ENCODE measurements around the gene CTNND2. TPM values are rescaled to one million over a fixed set of nuclear protein-coding genes. Genes with fewer than 3 reads are reported as not detected.

CTNND2 gene
- polyA plus RNA-seq, 1 donor from 2014 or later = 67.0 TPM

DNA sequence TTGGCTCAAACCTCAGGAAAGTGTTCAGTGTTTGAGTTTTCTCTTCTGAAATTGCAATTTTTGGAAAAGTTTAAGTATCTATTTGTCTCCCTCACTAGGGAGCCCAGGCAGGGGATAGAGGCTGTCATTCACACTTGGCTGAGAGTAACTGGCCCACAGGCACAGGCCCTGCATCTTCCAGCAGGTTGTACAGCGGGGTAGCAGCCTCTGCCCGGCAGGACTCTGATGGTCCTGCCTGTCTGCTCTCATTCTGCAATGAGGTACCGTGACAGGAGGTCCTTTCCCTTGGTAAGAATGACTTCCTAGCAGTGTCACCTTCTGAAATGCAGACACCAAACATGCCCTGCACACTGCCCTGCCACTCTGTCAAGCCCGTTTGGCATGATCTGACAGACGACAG, 860.4 kb downstream of the CTNND2 start:
- Histone ChIP-seq H3K4me2 (ENCODE audit: low read length) (no peak overlapping the region), H3K9ac (ENCODE audit: low read length) (no peak overlapping the region), H3K79me2 (replicated peaks; ENCODE audit: insufficient read depth, low read length) (no peaks in the 10 kb centered on the region), H3F3A (ENCODE audit: insufficient read depth, low read length, poor library complexity, severe bottlenecking) (no peaks in the 10 kb centered on the region), H4K20me1 (ENCODE audit: insufficient read depth) (no peaks in the 10 kb centered on the region), H2AFZ (ENCODE audit: low read depth, low read length) (no peak overlapping the region), H3K27ac (ENCODE audit: low read length) (no peak overlapping the region), H3K4me3 (ENCODE audit: low read length) (no peak overlapping the region), H3K9me3 (ENCODE audit: low read length) (no peaks in the 10 kb centered on the region), H3K36me3 (ENCODE audit: insufficient read depth, low read length) (no peaks in the 10 kb centered on the region), H3K9me2 (ENCODE audit: insufficient read depth, low read length) (no peaks in the 10 kb centered on the region), H3K27me3 (ENCODE audit: insufficient read depth, low read depth, low read length) (no peaks in the 10 kb centered on the region)
- no peak for TF ChIP-seq TAF1 (IDR thresholded peaks at IDR 0.05; ENCODE audit: low read depth)
- TF ChIP-seq, protein P1, sequence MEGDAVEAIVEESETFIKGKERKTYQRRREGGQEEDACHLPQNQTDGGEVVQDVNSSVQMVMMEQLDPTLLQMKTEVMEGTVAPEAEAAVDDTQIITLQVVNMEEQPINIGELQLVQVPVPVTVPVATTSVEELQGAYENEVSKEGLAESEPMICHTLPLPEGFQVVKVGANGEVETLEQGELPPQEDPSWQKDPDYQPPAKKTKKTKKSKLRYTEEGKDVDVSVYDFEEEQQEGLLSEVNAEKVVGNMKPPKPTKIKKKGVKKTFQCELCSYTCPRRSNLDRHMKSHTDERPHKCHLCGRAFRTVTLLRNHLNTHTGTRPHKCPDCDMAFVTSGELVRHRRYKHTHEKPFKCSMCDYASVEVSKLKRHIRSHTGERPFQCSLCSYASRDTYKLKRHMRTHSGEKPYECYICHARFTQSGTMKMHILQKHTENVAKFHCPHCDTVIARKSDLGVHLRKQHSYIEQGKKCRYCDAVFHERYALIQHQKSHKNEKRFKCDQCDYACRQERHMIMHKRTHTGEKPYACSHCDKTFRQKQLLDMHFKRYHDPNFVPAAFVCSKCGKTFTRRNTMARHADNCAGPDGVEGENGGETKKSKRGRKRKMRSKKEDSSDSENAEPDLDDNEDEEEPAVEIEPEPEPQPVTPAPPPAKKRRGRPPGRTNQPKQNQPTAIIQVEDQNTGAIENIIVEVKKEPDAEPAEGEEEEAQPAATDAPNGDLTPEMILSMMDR (IDR thresholded peaks at IDR 0.05; ENCODE audit: poor library complexity, severe bottlenecking) = no peak
- TF ChIP-seq EZH2 (IDR thresholded peaks at IDR 0.05; ENCODE audit: borderline replicate concordance, insufficient read depth, low read length, poor library complexity, severe bottlenecking) = no peak
- no peak for TF ChIP-seq EP300 (conservative IDR thresholded peaks at IDR 0.05; ENCODE audit: poor library complexity, severe bottlenecking)
- no peak for TF ChIP-seq POLR2AphosphoS5 (IDR thresholded peaks at IDR 0.05)
- no peak for TF ChIP-seq RAD21 (conservative IDR thresholded peaks at IDR 0.05)
- TF ChIP-seq MXI1 (conservative IDR thresholded peaks at IDR 0.05; ENCODE audit: poor library complexity, severe bottlenecking) = no peak
- TF ChIP-seq SMC3 (conservative IDR thresholded peaks at IDR 0.05; ENCODE audit: poor library complexity) = no peak
- TF ChIP-seq, protein P2, sequence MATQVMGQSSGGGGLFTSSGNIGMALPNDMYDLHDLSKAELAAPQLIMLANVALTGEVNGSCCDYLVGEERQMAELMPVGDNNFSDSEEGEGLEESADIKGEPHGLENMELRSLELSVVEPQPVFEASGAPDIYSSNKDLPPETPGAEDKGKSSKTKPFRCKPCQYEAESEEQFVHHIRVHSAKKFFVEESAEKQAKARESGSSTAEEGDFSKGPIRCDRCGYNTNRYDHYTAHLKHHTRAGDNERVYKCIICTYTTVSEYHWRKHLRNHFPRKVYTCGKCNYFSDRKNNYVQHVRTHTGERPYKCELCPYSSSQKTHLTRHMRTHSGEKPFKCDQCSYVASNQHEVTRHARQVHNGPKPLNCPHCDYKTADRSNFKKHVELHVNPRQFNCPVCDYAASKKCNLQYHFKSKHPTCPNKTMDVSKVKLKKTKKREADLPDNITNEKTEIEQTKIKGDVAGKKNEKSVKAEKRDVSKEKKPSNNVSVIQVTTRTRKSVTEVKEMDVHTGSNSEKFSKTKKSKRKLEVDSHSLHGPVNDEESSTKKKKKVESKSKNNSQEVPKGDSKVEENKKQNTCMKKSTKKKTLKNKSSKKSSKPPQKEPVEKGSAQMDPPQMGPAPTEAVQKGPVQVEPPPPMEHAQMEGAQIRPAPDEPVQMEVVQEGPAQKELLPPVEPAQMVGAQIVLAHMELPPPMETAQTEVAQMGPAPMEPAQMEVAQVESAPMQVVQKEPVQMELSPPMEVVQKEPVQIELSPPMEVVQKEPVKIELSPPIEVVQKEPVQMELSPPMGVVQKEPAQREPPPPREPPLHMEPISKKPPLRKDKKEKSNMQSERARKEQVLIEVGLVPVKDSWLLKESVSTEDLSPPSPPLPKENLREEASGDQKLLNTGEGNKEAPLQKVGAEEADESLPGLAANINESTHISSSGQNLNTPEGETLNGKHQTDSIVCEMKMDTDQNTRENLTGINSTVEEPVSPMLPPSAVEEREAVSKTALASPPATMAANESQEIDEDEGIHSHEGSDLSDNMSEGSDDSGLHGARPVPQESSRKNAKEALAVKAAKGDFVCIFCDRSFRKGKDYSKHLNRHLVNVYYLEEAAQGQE (IDR thresholded peaks at IDR 0.05; ENCODE audit: borderline replicate concordance) = no peak

DNA sequence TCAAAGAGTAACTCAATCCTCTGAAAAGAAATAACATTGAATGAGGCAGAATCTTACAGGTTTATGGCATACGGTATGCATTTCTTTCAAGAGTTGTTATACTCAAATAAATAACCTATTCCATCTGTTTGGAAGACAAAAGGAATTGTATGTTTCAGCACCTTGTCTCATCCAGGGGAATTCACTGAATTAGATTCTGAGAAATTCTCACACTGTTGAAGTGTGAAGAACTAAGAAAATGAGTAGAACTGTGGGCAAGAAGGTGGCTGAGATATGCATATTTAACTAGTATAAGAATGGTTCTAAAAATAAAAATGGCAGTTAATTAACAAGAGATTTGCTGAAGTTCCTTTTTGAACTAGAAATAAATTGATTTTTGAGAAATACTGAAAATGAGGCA, 863.9 kb downstream of the CTNND2 start:
- no peaks in the 10 kb centered on the region for H3K9me3 ChIP-seq (ENCODE audit: low read length)
- H3K79me2 ChIP-seq (replicated peaks; ENCODE audit: insufficient read depth, low read length) = no peaks in the 10 kb centered on the region
- no peaks in the 10 kb centered on the region for H3K9me2 ChIP-seq (ENCODE audit: insufficient read depth, low read length)
- H3K27me3 ChIP-seq (ENCODE audit: insufficient read depth, low read depth, low read length) = no peaks in the 10 kb centered on the region
- H3K4me3 ChIP-seq (ENCODE audit: low read length) = no peak overlapping the region
- no peak overlapping the region for H3K4me2 ChIP-seq (ENCODE audit: low read length)
- H2AFZ ChIP-seq (ENCODE audit: low read depth, low read length) = no peak overlapping the region
- H3K36me3 ChIP-seq (ENCODE audit: insufficient read depth, low read length) = no peaks in the 10 kb centered on the region
- H3K9ac ChIP-seq (ENCODE audit: low read length) = no peak overlapping the region
- TF ChIP-seq TAF1 (IDR thresholded peaks at IDR 0.05; ENCODE audit: low read depth) (no peak), POLR2AphosphoS5 (IDR thresholded peaks at IDR 0.05) (no peak)
- TF ChIP-seq, protein P1 (IDR thresholded peaks at IDR 0.05; ENCODE audit: poor library complexity, severe bottlenecking) = no peak
- no peaks in the 10 kb centered on the region for H4K20me1 ChIP-seq (ENCODE audit: insufficient read depth)
- H3F3A ChIP-seq (ENCODE audit: insufficient read depth, low read length, poor library complexity, severe bottlenecking) = no peaks in the 10 kb centered on the region
- no peak overlapping the region for H3K27ac ChIP-seq (ENCODE audit: low read length)
